HCT116 (cell line): ENCODE measurements around the gene LTA4H. TPM values are rescaled to one million over a fixed set of nuclear protein-coding genes. Genes with fewer than 3 reads are reported as not detected.

Experiments used
- ATAC-seq: fragments of 200-7000 bp; cut with Tn5 transposase; 2 replicates; pipeline ENCODE4 v1.9.1; 2020; ENCODE audit warnings: mild to moderate bottlenecking, moderate library complexity
- BruUV-seq: library from RNA; stranded (reverse); fragments of 400-500 nt; replicated peaks from 2 replicates; lab custom pipeline; 2021; lab: Mats Ljungman, UMichigan
- CTCF ChIA-PET: fragments of 300-600 bp; sonication (Branson Sonifier 250); formaldehyde crosslinking; loops from one replicate; lab custom pipeline; 2021; ENCODE audit warnings: antibody characterized with exemption; lab: Charles Lee
- POLR2A ChIA-PET: fragments of 300-600, 350-600 bp; sonication (Branson Sonifier 250); formaldehyde crosslinking; loops from one replicate; lab custom pipeline; 2021; ENCODE audit warnings: antibody characterized with exemption; lab: Charles Lee
- RAD21 ChIA-PET, 2 experiments: fragments of 300-600 bp; sonication (Branson Sonifier 250); formaldehyde crosslinking; loops; one replicate each; lab custom pipeline; 2023; ENCODE audit warnings: low total read pairs in 2 of 2; ENCODE audit not compliant: uncharacterized antibody in 2 of 2, unreplicated experiment in 2 of 2, low non-redundant PET in 1 of 2; lab: Charles Lee
- DNase-seq: peaks from one replicate; pipeline ENCODE4 v3.0.0-alpha.2; 2010; ENCODE audit warnings: low read depth, low spot score
- H2AFZ ChIP-seq: fragments of 200-600 bp; shearing (Covaris generic), sonication (generic); 2 replicates; pipeline ENCODE4 v1.6.1; 2017; ENCODE audit warnings: low read depth, mixed run types, mixed read lengths, antibody characterized with exemption, low read length; ENCODE audit not compliant: poor library complexity, severe bottlenecking
- H3K27ac ChIP-seq: 2 replicates; pipeline ENCODE4 v1.5.1; 2012; ENCODE audit warnings: low read depth, low read length
- H3K27me3 ChIP-seq: fragments of 200-600 bp; sonication (generic); 2 replicates; pipeline ENCODE4 v1.6.1; 2016; ENCODE audit warnings: mixed run types, low read length, mixed read lengths; ENCODE audit not compliant: insufficient read depth
- H3K36me3 ChIP-seq, 2 experiments: fragments of 200-500 bp in 1 of 2; fragments of 200-600 bp in 1 of 2; sonication (Bioruptor generic) in 1 of 2; sonication (generic) in 1 of 2; 2 replicates each; pipeline versions ENCODE4 v1.5.1 to v1.6.1; 2014 to 2016; ENCODE audit warnings: low read length in 2 of 2, inconsistent platforms in 1 of 2, mixed read lengths in 1 of 2, mixed run types in 1 of 2; ENCODE audit not compliant: insufficient read depth in 2 of 2, control insufficient read depth in 1 of 2
- H3K4me1 ChIP-seq, 2 experiments: fragments of 200-600 bp in 1 of 2; sonication (generic) in 1 of 2; 2 replicates each; pipeline versions ENCODE4 v1.5.1 to v1.6.1; 2012 to 2017; ENCODE audit warnings: low read length in 2 of 2, inconsistent platforms in 1 of 2, mild to moderate bottlenecking in 1 of 2, mixed read lengths in 1 of 2, mixed run types in 1 of 2, moderate library complexity in 1 of 2; ENCODE audit not compliant: insufficient read depth in 2 of 2, control insufficient read depth in 1 of 2
- H3K4me2 ChIP-seq: fragments of 200-600 bp; sonication (generic); 2 replicates; pipeline ENCODE4 v1.6.1; 2017; ENCODE audit warnings: mixed run types, low read length, mixed read lengths
- H3K4me3 ChIP-seq, 2 experiments: fragments of 200-600 bp in 1 of 2; sonication (generic) in 1 of 2; replicated peaks in 1 of 2; 2 replicates each; pipeline ENCODE4 v1.5.1; 2011 to 2016; ENCODE audit warnings: low read length in 2 of 2, control low read depth in 1 of 2, low read depth in 1 of 2, mild to moderate bottlenecking in 1 of 2, mixed read lengths in 1 of 2, mixed run types in 1 of 2
- H3K79me2 ChIP-seq: fragments of 200-600 bp; sonication (generic); 2 replicates; pipeline ENCODE4 v1.6.1; 2017; ENCODE audit warnings: mild to moderate bottlenecking, mixed run types, low read length, moderate library complexity, mixed read lengths; ENCODE audit not compliant: insufficient read depth
- H3K9ac ChIP-seq: fragments of 200-600 bp; sonication (generic); 2 replicates; pipeline ENCODE4 v1.6.1; 2016; ENCODE audit warnings: low read length, mixed read lengths
- H3K9me2 ChIP-seq: fragments of 200-600 bp; sonication (generic), shearing (Covaris generic); 2 replicates; pipeline ENCODE4 v1.6.1; 2017; ENCODE audit warnings: mixed run types, mild to moderate bottlenecking, moderate library complexity; ENCODE audit not compliant: insufficient read depth
- H3K9me3 ChIP-seq, 2 experiments: fragments of 200-500 bp in 1 of 2; fragments of 200-600 bp in 1 of 2; sonication (Bioruptor generic) in 1 of 2; sonication (generic) in 1 of 2; 2 replicates each; pipeline ENCODE4 v1.6.1; 2014 to 2017; ENCODE audit warnings: low read length in 2 of 2, mixed read lengths in 2 of 2, inconsistent platforms in 1 of 2, low read depth in 1 of 2, mild to moderate bottlenecking in 1 of 2, mixed run types in 1 of 2, moderate library complexity in 1 of 2; ENCODE audit not compliant: control insufficient read depth in 1 of 2, insufficient read depth in 1 of 2
- H4K20me1 ChIP-seq: fragments of 200-600 bp; sonication (generic), shearing (Covaris generic); 2 replicates; pipeline ENCODE4 v1.6.1; 2017; ENCODE audit warnings: mixed run types, mild to moderate bottlenecking, moderate library complexity; ENCODE audit not compliant: insufficient read depth
- CBX3 ChIP-seq: IDR thresholded peaks from 2 replicates; pipeline ENCODE4 v1.6.1; 2012; ENCODE audit warnings: low read depth
- CEBPB ChIP-seq: IDR thresholded peaks from 2 replicates; pipeline ENCODE4 v1.6.1; 2012; ENCODE audit warnings: low read depth
- CTCF ChIP-seq, 3 experiments: fragments of 200-600 bp in 1 of 3; sonication (generic) in 1 of 3; IDR thresholded peaks in 2 of 3; conservative IDR thresholded peaks in 1 of 3; 2 replicates each; pipeline ENCODE4 v1.5.1; 2012 to 2017; ENCODE audit warnings: low read depth in 2 of 3, low read length in 2 of 3, antibody characterized with exemption in 1 of 3, borderline replicate concordance in 1 of 3, control low read depth in 1 of 3, mild to moderate bottlenecking in 1 of 3, mixed read lengths in 1 of 3, mixed run types in 1 of 3, moderate library complexity in 1 of 3; ENCODE audit not compliant: insufficient read depth in 1 of 3
- EGR1 ChIP-seq: IDR thresholded peaks from 2 replicates; pipeline ENCODE4 v1.6.1; 2012; ENCODE audit warnings: low read depth
- ELF1 ChIP-seq: IDR thresholded peaks from 2 replicates; pipeline ENCODE4 v1.6.1; 2012; ENCODE audit warnings: low read depth, borderline replicate concordance
- EZH2 ChIP-seq: fragments of 200-600 bp; sonication (generic); IDR thresholded peaks from 2 replicates; pipeline ENCODE4 v1.6.1; 2017; ENCODE audit warnings: antibody characterized with exemption, mixed run types
- EZH2phosphoT487 ChIP-seq: fragments of 200-600 bp; IDR thresholded peaks from 2 replicates; pipeline ENCODE4 v1.6.1; 2018; ENCODE audit warnings: antibody characterized with exemption, borderline replicate concordance
- FOSL1 ChIP-seq: IDR thresholded peaks from 2 replicates; pipeline ENCODE4 v1.6.1; 2012; ENCODE audit warnings: low read depth
- JUND ChIP-seq: IDR thresholded peaks from 2 replicates; pipeline ENCODE4 v1.6.1; 2012
- MAX ChIP-seq: IDR thresholded peaks from 2 replicates; pipeline ENCODE4 v1.6.1; 2012
- POLR2A ChIP-seq: IDR thresholded peaks from 2 replicates; pipeline ENCODE4 v1.7.0; 2011; ENCODE audit warnings: borderline replicate concordance; ENCODE audit not compliant: insufficient read depth, insufficient read length; ENCODE audit errors: extremely low read depth
- POLR2AphosphoS5 ChIP-seq: IDR thresholded peaks from 2 replicates; pipeline ENCODE4 v1.6.1; 2011; ENCODE audit warnings: mild to moderate bottlenecking, low read depth, low read length, moderate library complexity
- RAD21 ChIP-seq: IDR thresholded peaks from 2 replicates; pipeline ENCODE4 v1.6.1; 2012; ENCODE audit warnings: low read depth, mild to moderate bottlenecking
- REST ChIP-seq: IDR thresholded peaks from 2 replicates; pipeline ENCODE4 v1.6.1; 2012; ENCODE audit warnings: low read depth
- SIN3A ChIP-seq: IDR thresholded peaks from 2 replicates; pipeline ENCODE4 v1.6.1; 2012; ENCODE audit warnings: low read depth
- SRF ChIP-seq: IDR thresholded peaks from 2 replicates; pipeline ENCODE4 v1.6.1; 2012; ENCODE audit warnings: low read depth
- ZNF274 ChIP-seq: fragments of 200-500 bp; sonication (Bioruptor generic); IDR thresholded peaks from 2 replicates; pipeline ENCODE4 v1.6.1; 2014; ENCODE audit warnings: mild to moderate bottlenecking, low read depth, low read length, inconsistent platforms
- intact Hi-C: fragments of 100-400 bp; cut with micrococcal nuclease; formaldehyde crosslinking; loops from 2 replicates; pipeline ENCODE4 v1.10.0; 2022
- total RNA-seq: library from RNA; stranded (reverse); gene quantifications from one replicate; pipeline ENCODE4 v1.2.1, GENCODE V29; 2021; ENCODE audit not compliant: unreplicated experiment

The LTA4H gene
- total RNA-seq, 1 experiment from 2014 or later = 163 TPM

- Histone ChIP-seq H3K4me2 (no peak overlapping the region), H3K4me3 (no peak overlapping the region), H3K4me1 (peaks cover 0 to 7% of the 10 kb centered on the region in 2 experiments; a peak in 1 of 4 replicates), H3K9ac (no peak overlapping the region), H3K27ac (no peak overlapping the region), H3K36me3 (no peaks in the 10 kb centered on the region), H3K9me2 (no peaks in the 10 kb centered on the region), H3K9me3 (no peaks in the 10 kb centered on the region), H3K79me2 (no peaks in the 10 kb centered on the region), H3K27me3 (no peaks in the 10 kb centered on the region), H4K20me1 (no peaks in the 10 kb centered on the region), H2AFZ (no peak overlapping the region)
- intact Hi-C loops = no loop called here
- ChIA-PET POLR2A (no interaction called here), CTCF (interaction anchor here (1.5 kb wide), 1 partner anchor 22 kb away, joined by 3 read pairs; no protein-coding TSS in a partner anchor), RAD21 (interaction anchor here in 1 of 2 experiments (0.6 kb wide), 1 partner anchor 23 kb away, joined by 4 read pairs; no protein-coding TSS in a partner anchor)
- no peak for DNase-seq
- no TSS peak for BruUV-seq
- no peak for ATAC-seq
- TF ChIP-seq POLR2A (no peak), EGR1 (no peak), ZNF274 (no peak), POLR2AphosphoS5 (no peak)
These were observed 59.0 kb downstream of the LTA4H start for GRCh38 chr12:95976416-95976832.

GRCh38 chr12:95975491-95975890 is 59.9 kb downstream of the LTA4H start:
- ChIA-PET RAD21 (no interaction called here), POLR2A (no interaction called here), CTCF (no interaction called here)
- DNase-seq = no peak
- no TSS peak for BruUV-seq
- H3K4me2 ChIP-seq = no peak overlapping the region
- no peaks in the 10 kb centered on the region for H3K27me3 ChIP-seq
- no peaks in the 10 kb centered on the region for H3K36me3 ChIP-seq
- H3K9me2 ChIP-seq = no peaks in the 10 kb centered on the region
- ATAC-seq = no peak
- H2AFZ ChIP-seq = no peak overlapping the region
- H3K27ac ChIP-seq = no peak overlapping the region
- no peak overlapping the region for H3K4me3 ChIP-seq
- H3K9ac ChIP-seq = no peak overlapping the region
- intact Hi-C loops = no loop called here
- no peaks in the 10 kb centered on the region for H3K9me3 ChIP-seq
- H3K79me2 ChIP-seq = no peaks in the 10 kb centered on the region
- no peaks in the 10 kb centered on the region for H4K20me1 ChIP-seq
- peaks cover 0 to 7% of the 10 kb centered on the region in 2 experiments; a peak in 1 of 4 replicates for H3K4me1 ChIP-seq
- TF ChIP-seq CEBPB (no peak), EZH2phosphoT487 (no peak), REST (no peak), CTCF (IDR thresholded peaks at IDR 0.05 in 2 of 3, conservative IDR thresholded peaks at IDR 0.05 in 1 of 3; ENCODE audit: borderline replicate concordance in 1 of 3, insufficient read depth in 1 of 3, low read depth in 2 of 3, low read length in 2 of 3) (no peak), JUND (no peak), POLR2AphosphoS5 (no peak), MAX (no peak), SIN3A (no peak), RAD21 (no peak), ZNF274 (no peak), SRF (no peak), EZH2 (no peak), EGR1 (no peak), POLR2A (no peak), ELF1 (no peak), FOSL1 (no peak), CBX3 (no peak)
